HG03558 (cell line): ENCODE results near the gene PDE1C.

Experiments used
- ATAC-seq: cut with Tn5 transposase; IDR thresholded peaks from one replicate; pipeline ENCODE4 v1.9.1; 2021; ENCODE audit warnings: moderate number of reproducible peaks; ENCODE audit not compliant: unreplicated experiment; ENCODE audit errors: extremely low read depth

Gene PDE1C

DNA sequence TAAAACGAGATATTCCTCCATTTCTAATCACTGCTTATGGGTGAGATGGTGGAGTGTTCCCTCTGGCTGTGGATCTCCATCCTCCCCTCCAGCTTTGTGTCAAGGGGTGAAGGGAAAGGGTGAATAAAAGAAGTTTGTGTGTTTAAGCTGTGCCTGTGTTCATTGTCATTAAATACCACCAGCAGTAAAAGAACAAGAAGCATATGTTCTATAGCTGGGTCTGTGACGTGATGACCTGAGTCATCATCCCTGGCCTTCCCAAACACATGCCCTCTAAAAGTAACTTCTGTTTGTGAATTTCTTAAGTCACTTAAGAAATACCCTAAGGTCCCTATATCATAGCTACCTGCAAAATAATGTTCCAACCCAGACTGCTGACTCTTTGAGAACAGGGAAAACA lies 278.3 kb downstream of the PDE1C start:
- ATAC-seq: no peak

DNA sequence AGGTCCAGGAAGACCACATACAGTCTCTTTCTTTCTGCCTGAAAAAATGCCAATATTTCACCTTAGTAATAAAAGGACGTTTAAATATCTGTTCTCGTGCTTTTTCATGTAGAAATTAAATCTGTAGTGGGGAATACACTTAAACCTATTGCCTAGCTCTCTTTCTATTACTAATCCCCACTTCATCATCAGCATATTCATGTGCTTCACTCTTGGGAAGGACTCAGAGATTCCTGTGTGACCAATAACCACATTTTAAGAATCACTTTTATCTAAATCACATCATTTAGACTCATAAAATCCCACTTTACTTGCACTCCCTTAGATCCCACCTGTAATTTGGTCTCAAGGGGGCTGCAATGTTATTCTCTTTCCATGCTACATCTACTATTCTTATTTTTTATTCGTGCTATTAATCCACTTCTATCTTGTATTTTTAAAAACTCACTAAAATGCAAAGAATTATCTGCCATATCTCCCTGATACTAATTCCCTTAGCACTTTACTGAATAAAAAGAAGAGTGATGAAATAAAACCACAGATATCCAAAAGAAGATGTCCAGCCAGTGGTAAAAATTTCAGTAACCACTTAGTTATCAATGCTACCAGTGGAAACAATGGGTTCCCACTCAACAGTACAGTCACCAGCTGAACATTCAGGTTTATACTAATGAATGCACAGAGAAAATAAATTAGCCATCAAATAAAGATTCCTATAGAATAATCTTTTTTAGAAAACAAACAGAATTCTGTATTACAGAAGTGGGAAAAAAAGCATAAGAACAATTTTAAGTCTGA lies 281.1 kb downstream of the PDE1C start:
- ATAC-seq: no peak

- ATAC-seq: no peak
These were observed 281.8 kb downstream of the PDE1C start for GRCh38 chr7:31788445-31788844.

DNA sequence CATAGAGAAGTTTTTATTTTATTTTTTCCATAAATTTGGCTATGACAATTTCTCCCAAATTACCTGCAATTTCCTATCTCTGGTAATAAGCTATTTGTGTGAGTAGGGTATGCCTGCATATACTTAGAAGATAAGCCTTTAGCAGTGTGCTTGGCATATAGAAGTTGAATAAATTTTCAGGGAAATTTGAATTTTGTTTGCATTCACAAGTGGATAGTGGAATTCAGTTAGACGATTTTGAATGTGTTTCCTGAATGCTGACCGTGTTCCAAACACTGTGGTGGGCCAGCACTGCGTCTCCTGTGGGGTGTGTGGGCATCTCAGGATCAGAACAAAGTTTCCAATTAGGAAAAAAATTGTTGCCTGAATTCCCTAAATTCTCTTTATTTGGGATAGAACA lies 283.9 kb downstream of the PDE1C start:
- ATAC-seq: no peak

DNA sequence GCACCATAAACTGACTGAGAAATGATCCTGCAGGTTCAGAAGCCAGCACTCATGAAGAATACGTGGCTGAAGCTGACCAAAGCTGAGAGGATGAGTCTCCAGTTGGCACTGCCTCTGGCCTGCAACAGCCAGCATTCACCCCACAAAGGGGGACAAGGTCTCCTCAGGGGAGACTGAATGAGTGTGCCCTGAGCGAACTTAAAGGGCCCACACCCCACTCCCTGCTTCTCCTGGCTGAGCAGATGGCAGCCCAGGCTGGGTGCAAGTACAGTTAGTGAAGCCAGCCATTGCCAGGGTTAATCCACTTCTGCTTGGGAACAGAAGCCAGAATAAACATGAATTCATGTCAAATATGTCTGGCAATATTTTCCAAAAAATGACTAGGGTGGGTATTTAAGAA lies 285.1 kb downstream of the PDE1C start:
- ATAC-seq: no peak

- ATAC-seq: no peak
These were observed 287.0 kb downstream of the PDE1C start for GRCh38 chr7:31783221-31783620.

DNA sequence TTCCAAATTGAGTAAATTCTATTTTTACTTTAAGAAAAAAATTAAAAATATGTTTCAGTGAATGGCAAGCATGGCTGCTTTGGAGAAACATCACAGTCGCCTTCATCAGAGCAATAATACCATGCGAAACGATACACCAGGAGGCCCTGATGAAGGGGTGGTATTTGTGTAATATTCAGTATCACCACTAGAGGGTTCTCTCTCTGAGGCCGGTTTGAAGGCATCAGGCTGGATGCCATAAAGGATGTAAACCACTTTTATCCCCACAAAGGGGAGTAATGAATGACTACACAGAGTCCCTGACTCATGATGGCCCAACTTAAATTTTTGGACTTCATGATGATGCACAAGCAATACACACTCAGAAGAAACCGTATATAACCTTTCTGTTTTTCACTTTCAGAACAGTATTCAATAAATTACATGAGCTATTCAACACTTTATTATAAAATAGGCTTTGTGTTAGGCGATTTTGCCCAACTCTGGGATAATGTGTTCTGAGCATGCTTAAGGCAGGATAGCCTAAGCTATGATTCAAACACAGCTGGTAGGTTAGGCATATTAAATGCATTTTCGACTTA lies 287.7 kb downstream of the PDE1C start:
- peak; percentile 94 for ATAC-seq

GRCh38 chr7:31778296-31778695 lies 291.9 kb downstream of the PDE1C start:
- no peak for ATAC-seq

- no peak for ATAC-seq
These were observed 293.6 kb downstream of the PDE1C start for GRCh38 chr7:31776616-31777015.

DNA sequence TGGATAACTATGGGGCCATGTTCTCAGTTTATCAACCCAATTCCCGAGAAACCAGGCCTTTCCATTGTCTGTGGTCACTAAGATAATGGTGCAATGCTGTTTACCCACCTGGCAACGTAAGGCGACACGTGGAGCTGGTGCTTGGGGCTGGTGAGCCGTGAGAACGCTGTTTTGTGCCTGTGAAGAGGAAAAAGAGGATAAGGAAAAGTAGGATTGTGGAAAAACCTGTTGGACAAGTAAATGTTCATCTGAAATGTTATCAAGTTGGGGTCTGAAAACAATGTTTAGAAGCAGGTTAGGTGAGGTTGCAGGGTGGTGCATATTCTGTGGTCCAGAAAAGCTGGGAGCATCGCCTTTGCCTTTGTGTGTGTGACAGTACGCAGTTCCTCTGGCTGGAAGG lies 294.7 kb downstream of the PDE1C start:
- no peak for ATAC-seq

DNA sequence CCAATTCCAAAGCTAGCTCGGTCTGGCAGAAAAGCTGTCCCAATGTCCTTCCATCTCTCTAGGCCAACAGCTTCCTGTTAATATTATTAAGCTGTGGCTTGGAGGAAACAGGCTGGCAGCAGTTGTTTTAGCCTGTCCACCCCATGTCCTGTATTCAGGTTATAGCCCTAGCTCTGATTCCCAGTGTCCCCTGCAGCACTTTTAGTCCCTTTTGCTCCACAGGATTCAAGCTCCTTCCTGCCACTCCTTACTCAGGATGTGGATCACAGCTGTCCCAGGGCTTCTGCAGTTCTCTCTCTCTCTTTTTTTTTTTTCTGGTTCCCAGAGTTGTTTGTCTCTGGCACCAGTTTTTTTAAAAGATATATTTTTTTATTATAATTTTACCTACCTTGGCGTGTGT lies 298.0 kb downstream of the PDE1C start:
- no peak for ATAC-seq

DNA sequence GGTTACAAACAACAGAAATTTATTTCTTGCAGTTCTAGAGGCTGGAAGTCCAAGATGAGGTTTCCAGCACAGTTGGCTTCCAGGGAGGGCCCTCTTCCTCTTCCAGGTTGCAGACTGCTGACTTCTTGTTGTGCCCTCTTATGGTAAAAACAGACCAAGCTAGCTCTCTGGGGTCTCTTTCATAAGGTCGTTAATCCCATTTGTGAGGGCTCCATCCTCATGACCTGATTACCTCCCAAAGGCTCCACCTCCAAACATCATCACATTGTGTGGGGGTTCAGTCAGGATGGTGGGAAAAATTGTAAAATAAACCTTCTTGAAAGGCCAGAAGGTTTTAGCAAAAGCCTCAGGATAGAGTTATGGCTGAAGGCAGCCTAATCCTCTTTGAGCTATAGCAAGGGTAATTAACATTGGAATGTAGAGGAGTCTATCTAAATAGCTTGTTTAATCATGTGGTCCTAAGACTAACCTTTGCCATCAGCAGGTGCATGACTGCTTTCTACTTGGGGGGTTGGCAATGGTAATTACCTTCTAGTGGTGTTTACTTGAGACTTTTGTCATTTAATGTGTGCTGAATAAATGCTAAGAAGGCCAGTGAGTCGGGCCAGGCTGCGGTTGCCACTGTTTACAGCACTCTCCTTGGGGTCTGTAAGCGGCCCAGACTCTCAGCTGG lies 302.4 kb downstream of the PDE1C start:
- no peak for ATAC-seq

DNA sequence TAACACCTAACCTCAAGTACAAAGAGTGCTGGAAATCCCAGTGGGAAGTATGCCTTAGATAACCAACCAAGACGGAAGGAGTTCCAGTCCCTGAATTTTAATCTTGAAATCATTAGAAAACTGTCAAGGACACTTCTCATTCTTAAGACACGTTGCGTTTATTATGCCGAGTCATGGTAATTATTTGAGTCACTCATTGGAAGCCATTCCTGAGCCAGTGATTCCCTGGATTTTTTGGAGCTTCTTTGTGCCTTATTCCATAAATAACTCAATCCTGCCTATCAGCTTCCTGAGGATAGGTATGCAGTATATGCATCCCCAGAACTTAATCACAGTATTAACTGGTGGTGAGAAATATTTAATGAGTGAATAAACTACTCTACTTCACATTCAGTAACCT lies 305.7 kb downstream of the PDE1C start:
- no peak for ATAC-seq

DNA sequence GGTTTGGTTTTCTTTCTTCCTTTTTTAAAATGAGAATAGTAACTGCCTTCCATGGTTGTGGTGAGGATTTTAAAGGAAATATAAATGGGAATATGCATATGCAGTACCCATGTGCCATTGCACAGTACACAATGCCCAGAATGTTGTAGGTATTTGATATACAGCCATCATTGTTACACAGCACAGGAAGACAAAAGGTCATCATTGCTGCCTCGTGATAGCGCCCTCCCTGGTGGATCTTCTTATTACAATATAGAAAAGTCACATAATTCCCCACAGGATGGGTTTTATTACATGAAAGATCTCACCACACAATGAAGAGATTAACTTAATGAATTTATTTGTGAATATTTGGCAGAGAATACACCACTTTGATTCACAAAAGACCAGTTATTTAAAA lies 306.7 kb downstream of the PDE1C start:
- ATAC-seq: no peak

DNA sequence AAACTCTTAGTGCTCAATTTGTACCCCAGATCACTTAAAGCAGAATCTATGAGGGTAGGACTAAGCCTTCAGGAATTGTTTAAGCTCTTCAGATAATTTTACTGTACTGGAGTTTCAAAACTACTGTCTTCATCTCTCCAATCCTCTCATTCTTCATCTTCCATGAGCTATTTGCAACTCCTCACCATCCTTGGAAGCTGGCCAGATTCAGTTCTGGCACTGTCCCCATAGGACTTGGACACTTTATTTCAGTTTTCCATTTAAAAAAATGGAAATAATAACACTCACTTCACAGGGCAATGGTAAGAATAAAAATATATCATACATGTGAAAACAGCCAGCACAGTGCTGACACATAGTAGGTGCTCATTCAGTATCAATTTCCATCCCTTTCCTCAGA lies 308.6 kb downstream of the PDE1C start:
- ATAC-seq: no peak

- ATAC-seq: no peak
These were observed 311.5 kb downstream of the PDE1C start for GRCh38 chr7:31758755-31759154.

GRCh38 chr7:31751726-31752125 lies 318.5 kb downstream of the PDE1C start:
- no peak for ATAC-seq

- ATAC-seq: no peak
These were observed 322.1 kb downstream of the PDE1C start for GRCh38 chr7:31748084-31748483.

DNA sequence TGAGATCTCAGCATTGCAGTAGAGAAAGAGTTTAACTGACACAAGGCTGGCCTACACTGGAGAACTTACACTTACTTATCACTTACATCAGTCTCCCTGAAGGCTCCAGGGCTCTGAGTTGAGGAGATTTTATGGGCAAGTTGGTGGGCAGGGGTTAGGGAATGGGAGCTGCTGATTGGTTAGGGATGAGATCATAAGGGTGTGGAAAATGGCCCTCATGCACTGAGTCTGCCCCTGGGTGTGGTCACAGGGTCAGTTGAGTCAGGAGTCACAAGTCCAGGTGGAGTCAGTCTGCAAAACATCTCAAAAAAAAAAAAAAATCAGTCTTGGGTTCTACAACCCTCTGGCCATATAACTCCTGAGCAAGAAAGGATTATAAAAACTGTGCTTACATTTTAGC lies 322.7 kb downstream of the PDE1C start:
- no peak for ATAC-seq

DNA sequence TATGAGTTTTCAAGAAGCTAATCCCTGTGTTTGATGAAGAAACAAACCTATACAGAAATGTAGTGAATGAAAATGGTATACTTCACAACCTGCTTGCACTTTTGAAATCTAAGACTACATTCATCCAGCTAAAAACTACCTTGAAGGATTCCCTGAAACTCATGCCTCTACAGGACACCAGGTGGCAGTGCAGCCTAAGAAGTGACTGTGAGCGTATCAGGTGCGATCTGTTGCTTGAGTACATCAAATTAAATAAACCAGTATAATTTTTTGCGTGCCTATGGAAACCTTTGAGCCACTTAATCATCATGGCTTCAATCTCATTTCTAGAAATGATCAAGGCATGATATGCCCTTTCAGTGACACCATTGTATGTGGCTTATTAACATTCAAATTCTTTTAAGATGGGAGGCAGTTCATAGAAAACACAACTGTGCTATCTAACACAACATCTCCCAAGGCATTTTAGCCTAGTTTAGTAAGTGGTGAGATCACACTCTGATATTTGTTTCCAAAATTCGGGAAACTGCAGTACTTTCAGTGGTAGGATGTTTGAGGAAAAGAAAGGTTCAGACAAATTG lies 325.8 kb downstream of the PDE1C start:
- peak; percentile 89 for ATAC-seq

GRCh38 chr7:31741852-31742251 lies 328.4 kb downstream of the PDE1C start:
- no peak for ATAC-seq
